ENCODE data around the gene BAIAP3. TPM values are rescaled to one million over a fixed set of nuclear protein-coding genes. Genes with fewer than 3 reads are reported as not detected.

Gene BAIAP3
- total RNA-seq, 1 donor from 2014 or later, result 3.9 TPM

DNA sequence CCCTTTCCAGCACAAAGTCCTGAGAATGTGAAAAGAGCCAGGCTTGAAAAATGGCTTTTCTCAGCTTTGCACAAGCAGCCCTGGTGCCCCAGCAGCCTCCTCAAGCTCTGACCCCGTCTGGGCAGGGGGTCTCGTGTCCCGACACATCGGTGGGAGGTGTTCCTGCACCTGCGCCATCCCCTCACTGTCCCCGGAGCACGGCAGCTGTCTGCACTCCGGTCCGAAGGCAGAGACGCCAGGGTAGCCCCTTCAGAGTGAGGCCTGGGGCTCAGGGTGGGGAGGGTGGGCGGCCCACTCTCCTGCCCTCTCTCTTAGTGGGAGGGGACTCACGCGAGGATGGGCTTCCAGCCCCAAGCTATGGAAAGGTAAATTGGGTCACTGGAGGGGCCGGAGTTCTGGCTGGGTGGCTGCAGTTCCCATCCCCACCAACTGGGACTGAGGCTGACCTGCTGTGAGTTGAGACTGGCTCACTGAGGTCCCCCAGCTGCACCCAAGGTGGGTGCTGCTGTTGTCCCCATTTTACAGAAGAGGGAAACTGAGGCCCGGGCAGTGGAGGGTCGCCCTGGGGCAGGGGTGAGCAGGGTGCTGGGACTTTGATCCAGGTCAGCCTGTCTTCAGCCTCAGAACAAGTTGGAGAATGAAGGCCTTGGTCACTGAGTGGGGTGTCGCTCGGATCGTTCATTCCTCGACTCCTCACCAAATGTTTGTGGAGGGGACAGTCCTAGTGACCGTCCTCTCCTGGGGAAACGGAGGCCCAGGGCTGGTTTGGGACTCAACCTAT lies 2.3 kb upstream of the BAIAP3 start:
- Histone ChIP-seq H3K9me3 (replicated peaks) (peaks cover 4% of the 10 kb centered on the region), H3K4me3 (peak overlapping the region; percentile 68), H3K27me3 (ENCODE audit: low read depth) (peaks cover 54% of the 10 kb centered on the region), H3K27ac (replicated peaks) (peak overlapping the region; percentile 84), H3K4me1 (peaks cover 53% of the 10 kb centered on the region), H3K36me3 (no peaks in the 10 kb centered on the region)
- intact Hi-C loops (cut with micrococcal nuclease), result no loop called here
- no peak for DNase-seq
- TF ChIP-seq, protein P1, sequence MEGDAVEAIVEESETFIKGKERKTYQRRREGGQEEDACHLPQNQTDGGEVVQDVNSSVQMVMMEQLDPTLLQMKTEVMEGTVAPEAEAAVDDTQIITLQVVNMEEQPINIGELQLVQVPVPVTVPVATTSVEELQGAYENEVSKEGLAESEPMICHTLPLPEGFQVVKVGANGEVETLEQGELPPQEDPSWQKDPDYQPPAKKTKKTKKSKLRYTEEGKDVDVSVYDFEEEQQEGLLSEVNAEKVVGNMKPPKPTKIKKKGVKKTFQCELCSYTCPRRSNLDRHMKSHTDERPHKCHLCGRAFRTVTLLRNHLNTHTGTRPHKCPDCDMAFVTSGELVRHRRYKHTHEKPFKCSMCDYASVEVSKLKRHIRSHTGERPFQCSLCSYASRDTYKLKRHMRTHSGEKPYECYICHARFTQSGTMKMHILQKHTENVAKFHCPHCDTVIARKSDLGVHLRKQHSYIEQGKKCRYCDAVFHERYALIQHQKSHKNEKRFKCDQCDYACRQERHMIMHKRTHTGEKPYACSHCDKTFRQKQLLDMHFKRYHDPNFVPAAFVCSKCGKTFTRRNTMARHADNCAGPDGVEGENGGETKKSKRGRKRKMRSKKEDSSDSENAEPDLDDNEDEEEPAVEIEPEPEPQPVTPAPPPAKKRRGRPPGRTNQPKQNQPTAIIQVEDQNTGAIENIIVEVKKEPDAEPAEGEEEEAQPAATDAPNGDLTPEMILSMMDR (IDR thresholded peaks at IDR 0.05; ENCODE audit: borderline replicate concordance), result no peak

- peak; percentile 63 for DNase-seq
- peaks cover 45% of the 10 kb centered on the region for H3K4me1 ChIP-seq
- H3K27me3 ChIP-seq (ENCODE audit: low read depth), result peaks cover 57% of the 10 kb centered on the region
- intact Hi-C loops (cut with micrococcal nuclease), result no loop called here
- peak overlapping the region; percentile 84 for H3K27ac ChIP-seq (replicated peaks)
- peak overlapping the region; percentile 68 for H3K4me3 ChIP-seq
- TF ChIP-seq, protein P1 (IDR thresholded peaks at IDR 0.05; ENCODE audit: borderline replicate concordance), result no peak
- H3K36me3 ChIP-seq, result no peaks in the 10 kb centered on the region
- peaks cover 4% of the 10 kb centered on the region for H3K9me3 ChIP-seq (replicated peaks)
Measured at GRCh38 chr16:1331712-1332617, 1.5 kb upstream of the BAIAP3 start.

GRCh38 chr16:1332618-1333148 lies 762 bp upstream of the BAIAP3 start:
- Histone ChIP-seq H3K4me3 (peak overlapping the region; percentile 68), H3K27me3 (ENCODE audit: low read depth) (peaks cover 57% of the 10 kb centered on the region), H3K36me3 (no peaks in the 10 kb centered on the region), H3K9me3 (replicated peaks) (peaks cover 4% of the 10 kb centered on the region), H3K27ac (replicated peaks) (peak overlapping the region; percentile 84), H3K4me1 (peaks cover 38% of the 10 kb centered on the region)
- TF ChIP-seq, protein P1 (IDR thresholded peaks at IDR 0.05; ENCODE audit: borderline replicate concordance), result no peak
- intact Hi-C loops (cut with micrococcal nuclease), result no loop called here
- no peak for DNase-seq

- peak overlapping the region; percentile 84 for H3K27ac ChIP-seq (replicated peaks)
- TF ChIP-seq, protein P1 (IDR thresholded peaks at IDR 0.05; ENCODE audit: borderline replicate concordance), result no peak
- intact Hi-C loops (cut with micrococcal nuclease), result no loop called here
- no peak for DNase-seq
- peaks cover 38% of the 10 kb centered on the region for H3K4me1 ChIP-seq
- peaks cover 57% of the 10 kb centered on the region for H3K27me3 ChIP-seq (ENCODE audit: low read depth)
- peak overlapping the region; percentile 68 for H3K4me3 ChIP-seq
- H3K9me3 ChIP-seq (replicated peaks), result peaks cover 4% of the 10 kb centered on the region
- H3K36me3 ChIP-seq, result no peaks in the 10 kb centered on the region
Measured at GRCh38 chr16:1333854-1334700, 632 bp downstream of the BAIAP3 start.

DNA sequence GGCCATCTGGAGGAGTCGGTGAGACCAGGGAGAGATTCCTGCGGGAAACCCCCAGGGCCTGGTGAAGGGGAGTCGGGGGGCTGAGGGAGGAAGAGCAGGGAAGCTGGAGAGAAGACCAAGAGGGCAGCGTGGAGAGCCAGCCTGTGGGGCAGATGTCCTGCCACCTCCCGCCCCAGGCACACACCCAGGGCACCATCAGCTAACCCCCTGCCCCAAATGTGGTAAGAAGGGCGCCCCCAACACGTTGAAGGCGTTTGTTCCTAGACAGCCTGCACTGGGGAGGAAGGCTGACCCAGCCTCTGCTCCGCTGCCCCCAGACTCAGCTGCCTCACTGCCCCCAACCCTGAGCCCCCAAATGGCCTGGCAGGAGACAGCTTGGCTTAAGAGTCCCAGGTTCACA lies 1.3 kb downstream of the BAIAP3 start:
- Histone ChIP-seq H3K27ac (replicated peaks) (no peak overlapping the region), H3K4me1 (peaks cover 38% of the 10 kb centered on the region), H3K36me3 (no peaks in the 10 kb centered on the region), H3K9me3 (replicated peaks) (peaks cover 4% of the 10 kb centered on the region), H3K27me3 (ENCODE audit: low read depth) (peaks cover 57% of the 10 kb centered on the region), H3K4me3 (peak overlapping the region; percentile 68)
- TF ChIP-seq, protein P1 (IDR thresholded peaks at IDR 0.05; ENCODE audit: borderline replicate concordance), result no peak
- intact Hi-C loops (cut with micrococcal nuclease), result no loop called here
- no peak for DNase-seq

Measured in left ventricle myocardium inferior (tissue), 1 donor.